CD4-positive, alpha-beta memory T cell (primary cell): ENCODE results near the gene NRN1L. TPM values are rescaled to one million over a fixed set of nuclear protein-coding genes. Genes with fewer than 3 reads are reported as not detected.

Experiments used
- CTCF ChIA-PET: fragments of 350-600 bp; sonication (Branson Sonifier 250); formaldehyde crosslinking; loops from one replicate; lab custom pipeline; 2021; ENCODE audit warnings: inconsistent platforms; ENCODE audit not compliant: partially characterized antibody; lab: Charles Lee
- POLR2A ChIA-PET: fragments of 350-600 bp; sonication (Branson Sonifier 250); formaldehyde crosslinking; loops from one replicate; lab custom pipeline; 2021; ENCODE audit not compliant: partially characterized antibody; lab: Charles Lee
- DNase-seq, 5 donors: peaks; one replicate each; pipeline versions ENCODE4 v3.0.0 to v3.0.0-alpha.2; 2020 to 2022; ENCODE audit warnings: mixed read lengths in 1 of 5
- H3K27ac ChIP-seq: one replicate; pipeline ENCODE4 v1.7.0; 2013; ENCODE audit warnings: low read depth, low read length
- H3K27me3 ChIP-seq: 2 replicates; pipeline ENCODE4 v1.7.0; 2013; ENCODE audit warnings: mild to moderate bottlenecking, low read length, moderate library complexity; ENCODE audit not compliant: insufficient read depth
- H3K36me3 ChIP-seq: 2 replicates; pipeline ENCODE4 v1.7.0; 2013; ENCODE audit warnings: mild to moderate bottlenecking, low read length, moderate library complexity; ENCODE audit not compliant: insufficient read depth
- H3K4me1 ChIP-seq: 2 replicates; pipeline ENCODE4 v1.7.0; 2013; ENCODE audit warnings: mild to moderate bottlenecking, low read length, moderate library complexity; ENCODE audit not compliant: insufficient read depth
- H3K4me3 ChIP-seq, 2 donors: one replicate each; pipeline ENCODE4 v1.7.0; 2013; ENCODE audit warnings: low read length in 2 of 2, mild to moderate bottlenecking in 1 of 2
- H3K9me3 ChIP-seq, 2 donors: one replicate each; pipeline ENCODE4 v1.7.0; 2013; ENCODE audit warnings: low read length in 2 of 2, control low read depth in 1 of 2; ENCODE audit not compliant: control insufficient read depth in 1 of 2
- H3K27ac Mint-ChIP-seq, 7 donors: one replicate each; pipeline ENCODE4 v1.8.0; 2020 to 2021; ENCODE audit warnings: mixed read lengths in 7 of 7, mild to moderate bottlenecking in 6 of 7, inconsistent platforms in 3 of 7, moderate library complexity in 3 of 7
- H3K27me3 Mint-ChIP-seq, 2 donors: one replicate each; pipeline ENCODE4 v1.8.0; 2020 to 2021; ENCODE audit warnings: mixed read lengths in 2 of 2
- H3K36me3 Mint-ChIP-seq, 2 donors: one replicate each; pipeline ENCODE4 v1.8.0; 2020 to 2021; ENCODE audit warnings: mixed read lengths in 2 of 2, inconsistent platforms in 1 of 2, mild to moderate bottlenecking in 1 of 2
- H3K4me1 Mint-ChIP-seq, 4 donors: one replicate each; pipeline ENCODE4 v1.8.0; 2020 to 2021; ENCODE audit warnings: mixed read lengths in 4 of 4, mild to moderate bottlenecking in 1 of 4
- H3K4me3 Mint-ChIP-seq, 8 donors: one replicate each; pipeline ENCODE4 v1.8.0; 2020 to 2021; ENCODE audit warnings: mixed read lengths in 8 of 8, mild to moderate bottlenecking in 7 of 8, moderate library complexity in 6 of 8, inconsistent platforms in 3 of 8
- H3K9me3 Mint-ChIP-seq, 8 donors: one replicate each; pipeline ENCODE4 v1.8.0; 2020 to 2021; ENCODE audit warnings: mixed read lengths in 8 of 8, mild to moderate bottlenecking in 5 of 8, inconsistent platforms in 3 of 8, moderate library complexity in 1 of 8
- intact Hi-C: fragments of 100-400 bp; cut with micrococcal nuclease; formaldehyde crosslinking; loops from one replicate; pipeline ENCODE4 v1.15.1; 2023
- polyA plus RNA-seq, 2 donors: library from polyadenylated mRNA; unstranded; fragments of 300-500 nt; fragmentation: Illumina TruSeq; gene quantifications; one replicate each; pipeline ENCODE4 v1.2.3, GENCODE V29; 2021
- total RNA-seq, 2 experiments: library from RNA; stranded (reverse); gene quantifications; one replicate each; pipeline ENCODE4 v1.2.3, GENCODE V29; 2021

NRN1L gene
- total and polyA plus RNA-seq, 4 experiments from 2014 or later = 0.81 to 7.0 (median 3.4) TPM

- no peak overlapping the region for H3K4me3 Mint-ChIP-seq
- H3K27me3 ChIP-seq = no peaks in the 10 kb centered on the region
- H3K9me3 Mint-ChIP-seq = no peaks in the 10 kb centered on the region
- H3K36me3 ChIP-seq = peaks cover 3% of the 10 kb centered on the region
- no peak overlapping the region for H3K27ac ChIP-seq
- ChIA-PET CTCF (interaction anchor here (0.7 to 1.6 kb wide), 3 partner anchors 9 to 34 kb away, joined by 3 read pairs; partner anchors contain the start of gene CTRL), POLR2A (interaction anchor here (0.9 kb wide), 1 partner anchor 11 kb away, joined by 4 read pairs; no protein-coding TSS in a partner anchor)
- intact Hi-C loops = no loop called here
- peaks cover 4 to 48% of the 10 kb centered on the region in 2 donors for H3K36me3 Mint-ChIP-seq
- H3K4me3 ChIP-seq = no peak overlapping the region
- H3K4me1 Mint-ChIP-seq = peaks cover 8 to 39% (median 24%) of the 10 kb centered on the region in 4 donors
- peaks cover 8% of the 10 kb centered on the region for H3K4me1 ChIP-seq
- no peaks in the 10 kb centered on the region for H3K27me3 Mint-ChIP-seq
- no peaks in the 10 kb centered on the region for H3K9me3 ChIP-seq
- no peak for DNase-seq
- peak overlapping the region in 5 of 7 donors; percentile 38 to 70 (median 64) for H3K27ac Mint-ChIP-seq
Measured at GRCh38 chr16:67917852-67918236, 33.2 kb downstream of the NRN1L start.

- no peaks in the 10 kb centered on the region for H3K27me3 ChIP-seq
- H3K4me3 ChIP-seq = no peak overlapping the region
- peaks cover 8% of the 10 kb centered on the region for H3K4me1 ChIP-seq
- peaks cover 0 to 50% of the 10 kb centered on the region in 2 donors for H3K36me3 Mint-ChIP-seq
- peak overlapping the region in 1 of 7 donors; percentile 35 for H3K27ac Mint-ChIP-seq
- no peak overlapping the region for H3K27ac ChIP-seq
- peaks cover 12% of the 10 kb centered on the region for H3K36me3 ChIP-seq
- no peak overlapping the region for H3K4me3 Mint-ChIP-seq
- ChIA-PET CTCF (interaction anchor here (2.2 kb wide), 1 partner anchor 9 kb away, joined by 6 read pairs; no protein-coding TSS in a partner anchor), POLR2A (no interaction called here)
- no peaks in the 10 kb centered on the region for H3K9me3 Mint-ChIP-seq
- H3K27me3 Mint-ChIP-seq = no peaks in the 10 kb centered on the region
- intact Hi-C loops = no loop called here
- peaks cover 10 to 42% (median 20%) of the 10 kb centered on the region in 4 donors for H3K4me1 Mint-ChIP-seq
- no peaks in the 10 kb centered on the region for H3K9me3 ChIP-seq
- DNase-seq = no peak
Measured at GRCh38 chr16:67919622-67920221, 35.0 kb downstream of the NRN1L start.

GRCh38 chr16:67922221-67922620 lies 37.5 kb downstream of the NRN1L start:
- peaks cover 0 to 35% of the 10 kb centered on the region in 2 donors for H3K36me3 Mint-ChIP-seq
- intact Hi-C loops = no loop called here
- H3K9me3 Mint-ChIP-seq = no peaks in the 10 kb centered on the region
- Histone ChIP-seq H3K27ac (no peak overlapping the region), H3K9me3 (no peaks in the 10 kb centered on the region), H3K36me3 (peaks cover 12% of the 10 kb centered on the region), H3K27me3 (no peaks in the 10 kb centered on the region), H3K4me1 (peaks cover 8% of the 10 kb centered on the region), H3K4me3 (no peak overlapping the region)
- H3K27me3 Mint-ChIP-seq = no peaks in the 10 kb centered on the region
- ChIA-PET CTCF (interaction anchor here (1.2 to 8.8 kb wide), 4 partner anchors 12 to 408 kb away, joined by 3 to 61 read pairs (median 3); partner anchors contain the start of gene NRN1L), POLR2A (interaction anchor here (1.1 kb wide), 1 partner anchor 13 kb away, joined by 6 read pairs; no protein-coding TSS in a partner anchor)
- H3K27ac Mint-ChIP-seq = peak overlapping the region in 6 of 7 donors; percentile 2 to 76 (median 54)
- DNase-seq = no peak
- H3K4me1 Mint-ChIP-seq = peaks cover 4 to 24% (median 10%) of the 10 kb centered on the region in 4 donors
- H3K4me3 Mint-ChIP-seq = no peak overlapping the region

- Mint-ChIP-seq H3K9me3 (no peaks in the 10 kb centered on the region), H3K4me3 (peak overlapping the region in 1 of 8 donors; percentile 13), H3K4me1 (peaks cover under 1 to 18% (median 6%) of the 10 kb centered on the region in 4 donors), H3K27me3 (no peaks in the 10 kb centered on the region), H3K36me3 (peaks cover 0 to 32% of the 10 kb centered on the region in 2 donors), H3K27ac (peak overlapping the region in 4 of 7 donors; percentile 13 to 76 (median 43))
- Histone ChIP-seq H3K4me1 (peaks cover 4% of the 10 kb centered on the region), H3K9me3 (no peaks in the 10 kb centered on the region), H3K36me3 (peaks cover 16% of the 10 kb centered on the region), H3K27me3 (no peaks in the 10 kb centered on the region), H3K4me3 (no peak overlapping the region), H3K27ac (no peak overlapping the region)
- ChIA-PET POLR2A (interaction anchor here (1.1 kb wide), 1 partner anchor 13 kb away, joined by 6 read pairs; no protein-coding TSS in a partner anchor), CTCF (interaction anchor here (1.2 to 8.8 kb wide), 3 partner anchors 11 to 106 kb away, joined by 3 to 61 read pairs (median 3); partner anchors contain the start of gene NRN1L)
- intact Hi-C loops = no loop called here
- DNase-seq = no peak
Measured at GRCh38 chr16:67922740-67923139, 38.1 kb downstream of the NRN1L start.

GRCh38 chr16:67923414-67924116 lies 38.9 kb downstream of the NRN1L start:
- CTCF ChIA-PET = interaction anchor here (1.2 to 8.8 kb wide), 3 partner anchors 10 to 45 kb away, joined by 3 to 61 read pairs (median 4); partner anchors contain the start of gene NRN1L
- DNase-seq = no peak
- peak overlapping the region in 4 of 7 donors; percentile 27 to 70 (median 35) for H3K27ac Mint-ChIP-seq

GRCh38 chr16:67924140-67924906 lies 39.6 kb downstream of the NRN1L start:
- H3K27ac Mint-ChIP-seq = peak overlapping the region in 5 of 7 donors; percentile 14 to 70 (median 29)
- intact Hi-C loops = no loop called here

More at GRCh38 chr16:67923414-67924116, 38.9 kb downstream of the NRN1L start:
- POLR2A ChIA-PET = interaction anchor here (1.1 to 1.6 kb wide), 2 partner anchors 12 kb away, joined by 4 to 6 read pairs; no protein-coding TSS in a partner anchor
- Mint-ChIP-seq H3K4me1 (peaks cover 2 to 20% (median 7%) of the 10 kb centered on the region in 4 donors), H3K36me3 (peaks cover 0 to 32% of the 10 kb centered on the region in 2 donors), H3K9me3 (no peaks in the 10 kb centered on the region), H3K4me3 (peak overlapping the region in 1 of 8 donors; percentile 17), H3K27me3 (no peaks in the 10 kb centered on the region)
- peaks cover 6% of the 10 kb centered on the region for H3K4me1 ChIP-seq
- H3K9me3 ChIP-seq = no peaks in the 10 kb centered on the region
- peaks cover 23% of the 10 kb centered on the region for H3K36me3 ChIP-seq
- H3K27ac ChIP-seq = no peak overlapping the region
- intact Hi-C loops = no loop called here
- no peak overlapping the region for H3K4me3 ChIP-seq
- no peaks in the 10 kb centered on the region for H3K27me3 ChIP-seq

More at GRCh38 chr16:67924140-67924906, 39.6 kb downstream of the NRN1L start:
- Mint-ChIP-seq H3K4me1 (peaks cover 3 to 21% (median 6%) of the 10 kb centered on the region in 4 donors), H3K9me3 (no peaks in the 10 kb centered on the region), H3K27me3 (no peaks in the 10 kb centered on the region), H3K4me3 (no peak overlapping the region), H3K36me3 (peaks cover 0 to 30% of the 10 kb centered on the region in 2 donors)
- no peaks in the 10 kb centered on the region for H3K27me3 ChIP-seq
- peaks cover 7% of the 10 kb centered on the region for H3K4me1 ChIP-seq
- POLR2A ChIA-PET = interaction anchor here (0.6 to 1.6 kb wide), 2 partner anchors 11 to 403 kb away, joined by 3 to 4 read pairs; no protein-coding TSS in a partner anchor
- CTCF ChIA-PET = interaction anchor here (0.6 to 8.8 kb wide), 6 partner anchors 8 to 403 kb away, joined by 3 to 61 read pairs (median 5); partner anchors contain the start of gene NRN1L
- no peak overlapping the region for H3K4me3 ChIP-seq
- no peak overlapping the region for H3K27ac ChIP-seq
- peaks cover 25% of the 10 kb centered on the region for H3K36me3 ChIP-seq
- no peak for DNase-seq
- no peaks in the 10 kb centered on the region for H3K9me3 ChIP-seq
